Adrenal gland (tissue), 12 donors: ENCODE data around the gene CD101. TPM values are rescaled to one million over a fixed set of nuclear protein-coding genes. Genes with fewer than 3 reads are reported as not detected.

ENCODE experiments used
- DNase-seq, 7 donors: peaks; one replicate each; pipeline ENCODE4 v3.0.0-alpha.2; 2019 to 2020
- H3K27ac ChIP-seq, 5 donors: fragments of 200-600 bp; sonication (generic) in 4 of 5; 1 replicate in 3 of 5; 2 replicates in 2 of 5; pipeline versions ENCODE4 v1.5.1 to v1.8.0; 2016 to 2020; ENCODE audit warnings: mild to moderate bottlenecking in 1 of 5
- H3K27me3 ChIP-seq: fragments of 200-600 bp; 2 replicates; pipeline ENCODE4 v1.8.0; 2021
- H3K36me3 ChIP-seq, 2 donors: fragments of 200-600 bp; replicated peaks in 1 of 2; 1 replicate in 1 of 2; 2 replicates in 1 of 2; pipeline versions ENCODE4 v1.5.1 to v1.8.0; 2018 to 2022
- H3K4me1 ChIP-seq, 2 donors: fragments of 200-600 bp; replicated peaks in 1 of 2; 1 replicate in 1 of 2; 2 replicates in 1 of 2; pipeline versions ENCODE4 v1.5.1 to v1.8.0; 2018 to 2021
- H3K4me3 ChIP-seq, 4 donors: fragments of 200-600 bp; sonication (generic) in 3 of 4; one replicate each; pipeline ENCODE4 v1.5.1; 2016 to 2018
- H3K9me3 ChIP-seq, 3 donors: fragments of 200-600 bp; sonication (generic) in 1 of 3; replicated peaks in 1 of 3; 1 replicate in 2 of 3; 2 replicates in 1 of 3; pipeline versions ENCODE4 v1.5.1 to v1.8.0; 2016 to 2021
- POLR2A ChIP-seq, 2 donors: fragments of 450-650 bp; IDR thresholded peaks; one replicate each; pipeline ENCODE4 v1.6.1; 2017; ENCODE audit warnings: antibody characterized with exemption in 2 of 2, mild to moderate bottlenecking in 2 of 2, moderate library complexity in 1 of 2
- WGBS, 4 donors: extraction: QIAGEN DNeasy Blood & Tissue Kit in 2 of 4; methylation state at CpG; one replicate each; pipeline versions ENCODE4 v1.1.5 to v1.1.7; 2013 to 2017; 5-methylcytosine and 5-hydroxymethylcytosine counted together
- intact Hi-C, 2 donors: fragments of 100-400 bp; cut with DNase I; formaldehyde crosslinking; loops; one replicate each; pipeline versions ENCODE4 v1.14.1 to v1.15.0; 2022 to 2023
- polyA plus RNA-seq, 3 donors: library from polyadenylated mRNA; stranded (reverse); fragments of 200-250 nt in 2 of 3; fragments of 350-450 nt in 1 of 3; fragmentation: Illumina TruSeq in 1 of 3; extraction: RNeasy Lipid Tissue Mini Kit (QIAGEN cat#74804) in 1 of 3; gene quantifications; one replicate each; pipeline ENCODE4 v1.2.3, GENCODE V29; 2013 to 2014
- total RNA-seq, 9 donors: library from RNA; depleted of rRNA in 4 of 9; stranded (reverse); fragments of >200 nt in 4 of 9; fragments of 120-200 nt in 1 of 9; fragmentation: NEBNext Ultra II Directional in 1 of 9; extraction: Animal tissue kit (Norgen Biotek cat#: 25700) in 1 of 9; gene quantifications; one replicate each; pipeline versions ENCODE4 v1.1.0 to v1.2.4, GENCODE V29; 2013 to 2023
- TF ChIP-seq, protein P1 (sequence below), 6 experiments: fragments of 450-650 bp in 4 of 6; fragments of 200-600 bp in 2 of 6; sonication (generic) in 1 of 6; IDR thresholded peaks; 1 replicate in 5 of 6; 2 replicates in 1 of 6; pipeline versions ENCODE4 v1.5.1 to v1.8.0; 2016 to 2021; ENCODE audit warnings: antibody characterized with exemption in 6 of 6, mild to moderate bottlenecking in 2 of 6, moderate library complexity in 1 of 6
- donor health status: healthy with polysubstance abuse.
- donor health status: Bipolar disorder and iron deficiency.
- donor health status: DM: yes; HTN: yes; CAD: no.
- donor health status: DM: no; HTN: no; CAD: no.
- donor health status: DM: no; HTN: no; CAD: no.
- donor health status: DM: yes; HTN: yes; CAD: no.

The CD101 gene
- total and polyA plus RNA-seq, 12 donors = 0.47 to 7.5 (median 1.8) TPM

DNA sequence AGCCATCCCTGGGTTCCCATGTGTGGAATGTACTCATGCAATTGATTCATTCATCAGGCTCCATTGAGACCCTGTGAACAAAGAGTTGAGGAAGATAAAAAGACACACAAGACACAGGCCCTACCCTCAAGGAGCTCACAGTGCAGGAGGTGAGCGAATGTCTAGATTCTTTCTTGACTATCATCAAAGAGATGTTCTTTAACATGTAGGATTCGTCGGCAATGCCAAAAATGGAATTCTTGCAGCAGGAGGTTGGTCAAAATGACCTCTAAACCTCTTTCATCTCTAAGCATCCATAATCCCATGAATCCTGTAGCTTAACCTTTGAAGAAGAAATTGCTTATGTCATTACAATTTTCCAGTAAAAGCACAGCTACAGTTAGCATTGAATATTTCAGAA lies 30.7 kb downstream of the CD101 start:
- H3K27me3 ChIP-seq = no peaks in the 10 kb centered on the region
- DNase-seq = no peak
- TF ChIP-seq, protein P1, sequence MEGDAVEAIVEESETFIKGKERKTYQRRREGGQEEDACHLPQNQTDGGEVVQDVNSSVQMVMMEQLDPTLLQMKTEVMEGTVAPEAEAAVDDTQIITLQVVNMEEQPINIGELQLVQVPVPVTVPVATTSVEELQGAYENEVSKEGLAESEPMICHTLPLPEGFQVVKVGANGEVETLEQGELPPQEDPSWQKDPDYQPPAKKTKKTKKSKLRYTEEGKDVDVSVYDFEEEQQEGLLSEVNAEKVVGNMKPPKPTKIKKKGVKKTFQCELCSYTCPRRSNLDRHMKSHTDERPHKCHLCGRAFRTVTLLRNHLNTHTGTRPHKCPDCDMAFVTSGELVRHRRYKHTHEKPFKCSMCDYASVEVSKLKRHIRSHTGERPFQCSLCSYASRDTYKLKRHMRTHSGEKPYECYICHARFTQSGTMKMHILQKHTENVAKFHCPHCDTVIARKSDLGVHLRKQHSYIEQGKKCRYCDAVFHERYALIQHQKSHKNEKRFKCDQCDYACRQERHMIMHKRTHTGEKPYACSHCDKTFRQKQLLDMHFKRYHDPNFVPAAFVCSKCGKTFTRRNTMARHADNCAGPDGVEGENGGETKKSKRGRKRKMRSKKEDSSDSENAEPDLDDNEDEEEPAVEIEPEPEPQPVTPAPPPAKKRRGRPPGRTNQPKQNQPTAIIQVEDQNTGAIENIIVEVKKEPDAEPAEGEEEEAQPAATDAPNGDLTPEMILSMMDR (IDR thresholded peaks at IDR 0.05) = no peak
- TF ChIP-seq POLR2A (IDR thresholded peaks at IDR 0.05) = no peak
- H3K36me3 ChIP-seq = no peaks in the 10 kb centered on the region
- 81 to 93% (median 88%) methylated on average over 3 of the region's 3 CpGs for WGBS, 4 donors
- H3K4me3 ChIP-seq = no peak overlapping the region
- H3K27ac ChIP-seq = no peak overlapping the region
- H3K9me3 ChIP-seq = no peaks in the 10 kb centered on the region
- H3K4me1 ChIP-seq = no peaks in the 10 kb centered on the region
- intact Hi-C loops = no loop called here

DNA sequence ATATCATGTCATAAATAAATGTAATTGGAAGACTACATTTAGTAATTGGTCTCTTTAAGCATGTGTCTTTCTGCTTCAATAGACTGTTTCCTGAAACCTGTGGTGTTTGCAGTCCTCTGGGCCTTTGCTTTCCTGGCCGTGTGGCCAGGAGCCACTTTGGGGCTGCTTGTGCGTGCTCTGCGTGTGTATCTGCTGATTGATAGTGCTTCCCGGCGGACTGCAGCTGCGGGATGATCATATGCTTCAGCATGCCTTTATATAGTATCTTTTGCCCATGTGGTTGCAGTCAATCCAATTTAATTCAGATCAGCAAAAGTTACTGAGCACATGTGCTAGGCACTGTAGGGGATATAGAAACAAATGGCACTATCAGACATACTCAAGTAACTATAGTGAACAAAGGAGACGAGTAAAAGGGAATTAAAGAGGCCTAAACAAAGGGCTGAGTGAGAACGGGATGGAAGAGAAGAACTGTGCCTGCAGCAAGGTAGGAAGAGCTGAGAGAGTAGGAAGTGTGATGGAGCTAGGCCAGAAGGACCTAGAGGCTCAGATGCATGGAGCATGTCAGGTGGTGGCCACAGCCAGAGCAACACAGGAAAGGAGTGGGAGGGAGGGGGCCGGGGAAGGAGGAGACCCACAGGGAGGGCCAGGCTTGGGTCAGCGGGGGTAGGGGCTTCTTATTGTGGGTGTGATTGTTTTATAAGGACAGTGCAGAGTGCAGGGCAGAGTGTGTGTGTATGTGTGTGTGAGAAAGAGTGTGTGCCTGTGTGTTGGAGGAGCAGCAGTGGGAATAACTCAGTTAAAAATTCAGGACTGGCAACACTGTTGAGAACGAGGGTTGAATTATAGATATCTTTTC lies 31.4 kb downstream of the CD101 start:
- Histone ChIP-seq H3K4me3 (no peak overlapping the region), H3K4me1 (no peaks in the 10 kb centered on the region), H3K9me3 (no peaks in the 10 kb centered on the region), H3K27me3 (no peaks in the 10 kb centered on the region), H3K36me3 (no peaks in the 10 kb centered on the region), H3K27ac (no peak overlapping the region)
- intact Hi-C loops = no loop called here
- no peak for DNase-seq
- no peak for TF ChIP-seq POLR2A (IDR thresholded peaks at IDR 0.05)
- TF ChIP-seq, protein P1 (IDR thresholded peaks at IDR 0.05) = no peak
- WGBS, 4 donors = 76 to 87% (median 83%) methylated on average over 11 of the region's 11 CpGs

DNA sequence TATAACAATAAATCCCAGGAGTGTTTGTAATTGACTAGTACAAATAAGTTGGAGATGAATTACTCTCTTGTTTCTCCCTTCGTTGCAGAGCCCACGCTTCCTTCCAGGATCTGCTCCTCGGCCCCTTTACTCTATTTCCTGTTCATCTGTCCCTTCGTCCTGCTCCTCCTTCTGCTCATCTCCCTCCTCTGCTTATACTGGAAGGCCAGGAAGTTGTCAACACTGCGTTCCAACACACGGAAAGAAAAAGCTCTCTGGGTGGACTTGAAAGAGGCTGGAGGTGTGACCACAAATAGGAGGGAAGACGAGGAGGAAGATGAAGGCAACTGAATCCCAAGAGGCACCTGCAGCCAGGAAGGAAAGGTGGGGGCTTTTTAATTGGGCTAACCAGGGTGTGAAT lies 32.2 kb downstream of the CD101 start:
- WGBS, 4 donors = 65 to 79% (median 75%) methylated on average over 7 of the region's 7 CpGs

DNA sequence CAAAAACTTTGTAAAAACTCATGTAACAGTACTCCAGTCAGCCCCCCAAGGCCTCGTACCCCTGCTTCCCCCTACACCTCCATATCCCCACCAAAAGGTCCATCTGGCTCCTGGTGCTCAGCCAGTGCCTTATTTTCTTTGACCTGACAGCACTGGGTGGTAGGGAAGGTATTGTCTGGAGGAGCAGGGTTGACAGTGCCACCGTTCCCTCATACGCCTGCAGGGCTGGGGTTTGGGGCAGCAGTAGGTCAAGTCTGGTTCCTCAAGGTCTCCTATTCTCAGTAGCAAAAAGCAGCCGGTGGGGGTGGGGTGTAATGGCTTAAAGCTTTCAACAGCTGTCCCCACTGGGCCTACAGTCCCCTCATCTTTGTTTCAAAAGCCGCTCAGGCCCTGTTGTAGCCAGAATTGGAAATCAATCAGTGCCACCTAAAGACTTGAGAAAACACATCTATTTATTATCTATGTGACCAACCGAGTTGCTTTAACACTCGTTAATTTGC lies 33.3 kb downstream of the CD101 start:
- Histone ChIP-seq H3K4me1 (no peaks in the 10 kb centered on the region), H3K4me3 (no peak overlapping the region), H3K9me3 (no peaks in the 10 kb centered on the region), H3K27me3 (no peaks in the 10 kb centered on the region), H3K27ac (no peak overlapping the region), H3K36me3 (no peaks in the 10 kb centered on the region)
- no peak for DNase-seq
- TF ChIP-seq, protein P1 (IDR thresholded peaks at IDR 0.05) = no peak
- TF ChIP-seq POLR2A (IDR thresholded peaks at IDR 0.05) = no peak
- intact Hi-C loops = no loop called here
- WGBS, 4 donors = 84 to 93% (median 88%) methylated on average over 7 of the region's 7 CpGs

More for the DNA sequence above, 32.2 kb downstream of the CD101 start:
- TF ChIP-seq, protein P1 (IDR thresholded peaks at IDR 0.05) = no peak
- no peak for TF ChIP-seq POLR2A (IDR thresholded peaks at IDR 0.05)
- no peaks in the 10 kb centered on the region for H3K9me3 ChIP-seq
- DNase-seq = no peak
- H3K27ac ChIP-seq = no peak overlapping the region
- H3K36me3 ChIP-seq = no peaks in the 10 kb centered on the region
- no peaks in the 10 kb centered on the region for H3K27me3 ChIP-seq
- no peak overlapping the region for H3K4me3 ChIP-seq
- intact Hi-C loops = no loop called here
- H3K4me1 ChIP-seq = no peaks in the 10 kb centered on the region
